Pancreas (tissue), 10 donors: ENCODE data around the gene NANOG. TPM values are rescaled to one million over a fixed set of nuclear protein-coding genes. Genes with fewer than 3 reads are reported as not detected.
A peak's percentile ranks its signal among the peaks of the same experiment; 100 is the strongest.
"Not testable (repeated sequence)": the region's sequence is repeated elsewhere in the genome, so short reads cannot be mapped to it uniquely, and the experiment has no call there.

Experiments
- ATAC-seq, 4 donors: fragments of 200-7000 bp; cut with Tn5 transposase; one replicate each; pipeline versions ENCODE4 v1.8.0 to v1.9.1; 2020; ENCODE audit warnings: mild to moderate bottlenecking in 4 of 4, moderate library complexity in 4 of 4
- DNase-seq, 6 donors: peaks; one replicate each; pipeline ENCODE4 v3.0.0-alpha.2; 2020
- FAIRE-seq: peaks from 2 replicates; lab custom pipeline; 2012; peaks lifted over from hg19 to GRCh38; lab: Jason Lieb, UNC
- H3K27ac ChIP-seq, 4 donors: fragments of 200-600 bp; sonication (generic); 1 replicate in 3 of 4; 2 replicates in 1 of 4; pipeline versions ENCODE4 v1.5.0 to v1.8.0; 2020
- H3K27me3 ChIP-seq, 4 donors: fragments of 200-600 bp; one replicate each; pipeline ENCODE4 v1.8.0; 2021
- H3K36me3 ChIP-seq, 3 donors: fragments of 200-600 bp; sonication (generic) in 1 of 3; one replicate each; pipeline versions ENCODE4 v1.5.0 to v1.8.0; 2020 to 2021
- H3K4me1 ChIP-seq, 3 donors: fragments of 200-600 bp; one replicate each; pipeline ENCODE4 v1.8.0; 2021
- H3K4me3 ChIP-seq, 4 donors: fragments of 200-600 bp; sonication (generic) in 2 of 4; one replicate each; pipeline versions ENCODE4 v1.5.0 to v1.8.0; 2020 to 2021
- H3K9me3 ChIP-seq, 4 donors: fragments of 200-600 bp; one replicate each; pipeline ENCODE4 v1.8.0; 2021
- WGBS, 2 donors: extraction: QIAGEN DNeasy Blood & Tissue Kit; methylation state at CpG; one replicate each; pipeline ENCODE4 v1.1.7; 2013; 5-methylcytosine and 5-hydroxymethylcytosine counted together
- intact Hi-C, 3 donors: fragments of 100-400 bp; cut with DNase I; formaldehyde crosslinking; loops; one replicate each; pipeline versions ENCODE4 v1.11.1 to v1.14.2; 2022
- polyA plus RNA-seq, 2 donors: library from polyadenylated mRNA; stranded (reverse); fragments of 200-250 nt; gene quantifications; one replicate each; pipeline ENCODE4 v1.2.3, GENCODE V29; 2013
- total RNA-seq, 6 donors: library from RNA; stranded (reverse); fragmentation: NEBNext Ultra II Directional in 4 of 6; extraction: Animal tissue kit (Norgen Biotek cat#: 25700) in 4 of 6; gene quantifications; one replicate each; pipeline versions ENCODE4 v1.2.1 to v1.2.4, GENCODE V29; 2021 to 2023
- TF ChIP-seq, protein P1 (sequence below), 4 donors: fragments of 200-600 bp; sonication (generic) in 3 of 4; IDR thresholded peaks; one replicate each; pipeline versions ENCODE4 v1.5.0 to v1.8.0; 2021; ENCODE audit warnings: antibody characterized with exemption in 4 of 4
- donor health status: healthy with polysubstance abuse.
- donor health status: DM: no; HTN: no; CAD: no; lungs with moderate emphysema.
- donor health status: DM: no; HTN: no; CAD: no.
- donor health status: control.
- donor health status: control.
- donor health status: Bipolar disorder and iron deficiency.
- donor health status: DM: yes; HTN: yes; CAD: no.
- donor health status: DM: no; HTN: no; CAD: no.
- donor health status: DM: no; HTN: no; CAD: no.
- donor health status: DM: yes; HTN: yes; CAD: no.

Gene NANOG
- total and polyA plus RNA-seq, 8 donors: 0.04 to 0.28 (median 0.09) TPM; not detected in 1

DNA sequence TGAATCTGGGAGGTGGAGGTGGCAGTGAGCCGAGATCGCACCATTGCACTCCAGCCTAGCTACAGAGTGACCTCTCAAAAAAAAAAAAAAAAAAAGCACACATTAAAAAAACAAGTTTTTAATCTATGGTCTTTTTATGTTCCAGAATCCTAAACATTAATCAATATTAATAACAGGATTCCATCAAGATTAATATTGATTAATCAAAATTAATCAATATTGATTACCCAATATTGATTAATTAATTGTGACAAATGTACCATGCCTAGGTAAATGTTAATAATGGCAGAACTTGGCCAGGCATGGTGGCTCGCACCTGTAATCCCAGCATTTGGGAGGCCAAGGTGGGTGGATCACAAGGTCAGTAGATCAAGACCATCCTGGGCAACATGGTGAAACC lies 7.9 kb upstream of the NANOG start:
- TF ChIP-seq, protein P1, sequence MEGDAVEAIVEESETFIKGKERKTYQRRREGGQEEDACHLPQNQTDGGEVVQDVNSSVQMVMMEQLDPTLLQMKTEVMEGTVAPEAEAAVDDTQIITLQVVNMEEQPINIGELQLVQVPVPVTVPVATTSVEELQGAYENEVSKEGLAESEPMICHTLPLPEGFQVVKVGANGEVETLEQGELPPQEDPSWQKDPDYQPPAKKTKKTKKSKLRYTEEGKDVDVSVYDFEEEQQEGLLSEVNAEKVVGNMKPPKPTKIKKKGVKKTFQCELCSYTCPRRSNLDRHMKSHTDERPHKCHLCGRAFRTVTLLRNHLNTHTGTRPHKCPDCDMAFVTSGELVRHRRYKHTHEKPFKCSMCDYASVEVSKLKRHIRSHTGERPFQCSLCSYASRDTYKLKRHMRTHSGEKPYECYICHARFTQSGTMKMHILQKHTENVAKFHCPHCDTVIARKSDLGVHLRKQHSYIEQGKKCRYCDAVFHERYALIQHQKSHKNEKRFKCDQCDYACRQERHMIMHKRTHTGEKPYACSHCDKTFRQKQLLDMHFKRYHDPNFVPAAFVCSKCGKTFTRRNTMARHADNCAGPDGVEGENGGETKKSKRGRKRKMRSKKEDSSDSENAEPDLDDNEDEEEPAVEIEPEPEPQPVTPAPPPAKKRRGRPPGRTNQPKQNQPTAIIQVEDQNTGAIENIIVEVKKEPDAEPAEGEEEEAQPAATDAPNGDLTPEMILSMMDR (IDR thresholded peaks at IDR 0.05): no peak
- Histone ChIP-seq H3K4me1 (no peaks in the 10 kb centered on the region), H3K27ac (no peak overlapping the region), H3K36me3 (no peaks in the 10 kb centered on the region), H3K4me3 (no peak overlapping the region), H3K27me3 (no peaks in the 10 kb centered on the region), H3K9me3 (no peaks in the 10 kb centered on the region)
- DNase-seq (no peak), ATAC-seq (no peak), FAIRE-seq (no peak)
- intact Hi-C loops: no loop called here
- WGBS, 2 donors: 67 to 77% methylated on average over 3 of the region's 3 CpGs

DNA sequence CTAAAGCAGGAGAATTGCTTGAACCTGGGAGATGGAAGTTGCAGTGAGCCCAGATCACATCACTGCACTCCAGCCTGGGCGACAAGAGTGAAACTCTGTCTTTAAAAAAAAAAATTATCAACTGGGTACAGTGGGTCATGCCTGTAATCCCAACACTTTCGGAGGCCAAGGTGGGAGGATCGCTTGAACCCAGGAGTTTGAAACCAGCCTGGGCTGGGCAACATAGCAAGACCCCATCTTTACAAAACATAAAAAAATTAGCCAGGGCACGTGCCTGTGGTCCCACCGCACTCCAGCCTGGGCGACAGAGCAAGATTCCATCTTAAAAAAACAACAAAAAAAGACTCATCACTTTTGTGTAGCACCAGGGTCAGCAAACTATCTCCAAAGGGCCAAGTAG lies 7.1 kb upstream of the NANOG start:
- Histone ChIP-seq H3K4me3 (no peak overlapping the region), H3K36me3 (no peaks in the 10 kb centered on the region), H3K4me1 (no peaks in the 10 kb centered on the region), H3K27ac (no peak overlapping the region), H3K9me3 (no peaks in the 10 kb centered on the region), H3K27me3 (no peaks in the 10 kb centered on the region)
- no peak for DNase-seq
- intact Hi-C loops: no loop called here
- ATAC-seq: no peak
- FAIRE-seq: no peak
- 86 to 92% methylated on average over 6 of the region's 6 CpGs for WGBS, 2 donors
- TF ChIP-seq, protein P1 (IDR thresholded peaks at IDR 0.05): no peak

DNA sequence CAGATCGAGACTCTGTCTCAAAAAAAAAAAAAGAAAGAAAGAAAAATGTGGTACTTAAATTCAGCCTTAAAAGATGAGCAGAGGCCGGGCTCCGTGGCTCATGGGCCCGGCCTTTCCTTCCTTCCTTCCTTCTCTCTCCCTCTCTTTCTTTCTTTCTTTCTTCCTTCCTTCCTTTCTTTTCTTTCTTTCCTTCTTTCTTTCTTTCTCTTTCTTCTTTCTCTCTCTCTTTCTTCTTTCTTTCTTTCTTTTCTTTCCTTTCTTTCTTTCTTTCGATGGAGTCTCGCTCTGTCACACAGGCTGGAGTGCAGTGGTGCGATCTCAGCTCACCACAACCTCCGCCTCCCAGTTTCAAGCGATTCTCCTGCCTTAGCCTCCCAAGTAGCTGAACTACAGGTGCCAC lies 5.8 kb upstream of the NANOG start:
- WGBS, 2 donors: 82 to 93% methylated on average over 9 of the region's 9 CpGs

DNA sequence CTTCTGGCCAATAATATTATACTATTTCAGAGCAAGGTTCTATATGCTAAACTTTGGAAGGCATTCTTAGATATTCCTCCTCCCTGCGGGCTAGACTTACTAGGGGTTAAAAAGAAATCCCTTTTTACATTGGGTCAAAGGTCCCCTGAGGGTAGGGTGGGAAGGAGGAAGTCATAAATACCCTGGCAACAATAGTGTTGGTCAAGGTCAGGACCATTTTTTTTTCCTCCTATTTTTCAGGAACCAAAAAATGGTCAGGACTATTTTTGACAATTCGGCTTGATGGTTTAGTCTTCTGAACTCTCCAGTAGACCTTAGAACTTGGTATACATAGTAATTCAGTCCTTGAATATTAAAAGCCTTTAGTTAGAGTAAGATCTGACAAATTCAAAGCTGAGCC lies 4.5 kb upstream of the NANOG start:
- TF ChIP-seq, protein P1 (IDR thresholded peaks at IDR 0.05): no peak
- DNase-seq (no peak), FAIRE-seq (no peak), ATAC-seq (no peak)
- intact Hi-C loops: no loop called here
- Histone ChIP-seq H3K36me3 (no peaks in the 10 kb centered on the region), H3K27me3 (no peaks in the 10 kb centered on the region), H3K4me1 (peaks cover 0 to 4% (median 0%) of the 10 kb centered on the region in 3 donors), H3K4me3 (no peak overlapping the region), H3K9me3 (no peaks in the 10 kb centered on the region), H3K27ac (no peak overlapping the region)
- WGBS, 2 donors: 62 to 80% methylated on average over 2 of the region's 2 CpGs

More for the DNA sequence above, 5.8 kb upstream of the NANOG start:
- intact Hi-C loops, H3K4me3 ChIP-seq, FAIRE-seq, H3K36me3 ChIP-seq, H3K4me1 ChIP-seq, H3K27me3 ChIP-seq, DNase-seq, H3K9me3 ChIP-seq, ATAC-seq, H3K27ac ChIP-seq: not testable (repeated sequence)

DNA sequence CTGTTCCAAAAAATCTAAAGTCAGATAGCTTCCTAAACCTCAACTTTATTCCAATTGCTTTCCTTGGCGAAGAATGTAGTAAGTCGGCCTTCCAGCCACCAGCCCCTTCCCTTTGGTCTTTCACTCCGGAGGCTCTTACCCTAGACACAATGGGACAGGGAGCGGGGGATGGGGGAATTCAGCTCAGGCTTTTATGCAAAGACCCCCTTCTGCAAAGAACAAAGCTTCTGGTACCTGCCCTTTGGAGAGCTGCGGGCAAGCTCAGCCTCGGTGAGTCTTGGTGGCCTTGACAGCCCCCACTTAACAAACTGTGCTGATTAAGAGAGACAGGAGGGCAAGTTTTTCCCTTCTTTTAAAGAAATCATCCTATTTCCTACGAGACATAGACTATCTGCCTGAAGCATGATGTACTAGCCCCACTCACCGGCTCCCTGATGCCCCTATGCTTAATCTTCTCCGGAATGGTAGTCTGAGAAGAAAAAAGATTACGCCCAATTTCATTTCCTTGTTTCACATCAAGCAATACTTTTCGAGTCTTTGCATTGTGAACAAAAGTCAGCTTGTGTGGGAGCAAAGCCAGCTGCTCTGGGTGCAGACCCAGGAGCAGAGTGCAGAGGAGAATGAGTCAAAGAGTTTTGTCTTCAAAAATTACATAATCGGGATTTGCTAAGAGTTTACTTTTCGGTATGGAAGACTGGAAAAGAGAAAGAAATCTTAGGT lies 1.5 kb upstream of the NANOG start:
- FAIRE-seq: no peak

More for the DNA sequence above, 1.5 kb upstream of the NANOG start:
- 21 to 23% methylated on average over 13 of the region's 13 CpGs for WGBS, 2 donors
- intact Hi-C loops: no loop called here
- peak overlapping the region in 2 of 4 donors; percentile 0 to 17 for H3K4me3 ChIP-seq
- TF ChIP-seq, protein P1 (IDR thresholded peaks at IDR 0.05): no peak
- ATAC-seq: peak; percentile 76 to 92 (median 88)
- H3K9me3 ChIP-seq: no peaks in the 10 kb centered on the region
- peak in 4 of 6 donors; percentile 39 to 56 (median 50) for DNase-seq
- H3K36me3 ChIP-seq: no peaks in the 10 kb centered on the region
- peak overlapping the region in 1 of 4 donors; percentile 66 for H3K27ac ChIP-seq
- H3K4me1 ChIP-seq: peaks cover 0 to 4% (median 0%) of the 10 kb centered on the region in 3 donors
- no peaks in the 10 kb centered on the region for H3K27me3 ChIP-seq
